Cardiac muscle cell (in vitro differentiated cells and primary cell): Measurements from ENCODE around the gene KRTAP4-16. TPM values are rescaled to one million over a fixed set of nuclear protein-coding genes. Genes with fewer than 3 reads are reported as not detected.
"Not testable (repeated sequence)": the region's sequence is repeated elsewhere in the genome, so short reads cannot be mapped to it uniquely, and the experiment has no call there.

Source experiments
- DNase-seq, 2 donors: peaks; one replicate each; pipeline versions ENCODE4 v3.0.0 to v3.0.0-alpha.2; 2010 to 2017; ENCODE audit warnings: low read depth in 1 of 2, low spot score in 1 of 2
- H3K27ac ChIP-seq: fragments of 200-600 bp; sonication (generic); 2 replicates; pipeline ENCODE4 v1.5.1; 2016
- H3K27me3 ChIP-seq: fragments of 200-600 bp; sonication (generic); 2 replicates; pipeline ENCODE4 v1.6.0; 2016; ENCODE audit warnings: control low read depth
- H3K36me3 ChIP-seq: fragments of 200-600 bp; sonication (generic); 2 replicates; pipeline ENCODE4 v1.5.1; 2016; ENCODE audit warnings: control low read depth
- H3K4me1 ChIP-seq: fragments of 200-600 bp; sonication (generic); 2 replicates; pipeline ENCODE4 v1.8.1; 2017; ENCODE audit warnings: low read depth, mild to moderate bottlenecking, mixed run types
- H3K4me3 ChIP-seq: fragments of 200-600 bp; sonication (generic); 2 replicates; pipeline ENCODE4 v1.5.1; 2016; ENCODE audit warnings: mild to moderate bottlenecking
- H3K9me3 ChIP-seq: fragments of 200-600 bp; sonication (generic); 2 replicates; pipeline ENCODE4 v1.5.1; 2017; ENCODE audit warnings: low read depth, mild to moderate bottlenecking, control low read depth
- CTCF ChIP-seq: IDR thresholded peaks from 2 replicates; pipeline ENCODE4 v1.5.1; 2012; ENCODE audit warnings: low read depth, mild to moderate bottlenecking, low read length
- polyA plus RNA-seq: library from polyadenylated mRNA; unstranded; fragments of >200 nt; fragmentation: Nextera tagmentation; extraction: Ambion mirVana; gene quantifications from 2 replicates; pipeline ENCODE4 v1.2.1, GENCODE V29; 2016
- total RNA-seq: library from RNA; depleted of rRNA; stranded (reverse); fragments of >200 nt; gene quantifications from 2 replicates; pipeline ENCODE4 v1.2.3, GENCODE V29; 2016

Gene KRTAP4-16
- total RNA-seq (not detected in 2 replicates), polyA plus RNA-seq (not detected in 2 replicates)

GRCh38 chr17:41101586-41102259 lies at the start of gene KRTAP4-16:
Gene KRTAP4-16, minus strand, starts transcription at chr17:41102209. Its CDS starts 0 bp downstream, at chr17:41102209.
- Histone ChIP-seq H3K36me3 (no peaks in the 10 kb centered on the region), H3K9me3 (no peaks in the 10 kb centered on the region), H3K4me3 (no peak within 1 kb of the TSS), H3K27ac (no peak within 1 kb of the TSS), H3K27me3 (no peaks in the 10 kb centered on the region), H3K4me1 (no peaks in the 10 kb centered on the region)
- TF ChIP-seq CTCF, result no peak
- DNase-seq, result no peak

GRCh38 chr17:41151525-41151924 lies 49.5 kb upstream of the KRTAP4-16 start:
- Histone ChIP-seq H3K4me3 (no peak overlapping the region), H3K27ac (no peak overlapping the region), H3K36me3 (no peaks in the 10 kb centered on the region), H3K27me3 (peaks cover 8% of the 10 kb centered on the region), H3K4me1 (no peaks in the 10 kb centered on the region), H3K9me3 (no peaks in the 10 kb centered on the region)
- DNase-seq, result no peak
- no peak for TF ChIP-seq CTCF

GRCh38 chr17:41150026-41150425 lies 48.0 kb upstream of the KRTAP4-16 start:
- no peak overlapping the region for H3K27ac ChIP-seq
- H3K27me3 ChIP-seq, result peaks cover 8% of the 10 kb centered on the region
- DNase-seq, result no peak
- no peaks in the 10 kb centered on the region for H3K36me3 ChIP-seq
- no peaks in the 10 kb centered on the region for H3K4me1 ChIP-seq
- H3K9me3 ChIP-seq, result no peaks in the 10 kb centered on the region
- no peak for TF ChIP-seq CTCF
- no peak overlapping the region for H3K4me3 ChIP-seq

- DNase-seq, result no peak
- Histone ChIP-seq H3K36me3 (no peaks in the 10 kb centered on the region), H3K27ac (no peak within 1 kb of the TSS), H3K4me3 (no peak within 1 kb of the TSS), H3K4me1 (no peaks in the 10 kb centered on the region), H3K9me3 (no peaks in the 10 kb centered on the region), H3K27me3 (peaks cover 8% of the 10 kb centered on the region)
- TF ChIP-seq CTCF, result no peak
These were observed 47.6 kb upstream of the KRTAP4-16 start, which contains the start of gene KRTAP4-5 for GRCh38 chr17:41149652-41149985. Gene KRTAP4-5, minus strand, starts transcription at chr17:41149825. Its CDS starts 58 bp downstream, at chr17:41149767.

- H3K9me3 ChIP-seq, H3K27me3 ChIP-seq: not testable (repeated sequence)
These were observed 47.1 kb upstream of the KRTAP4-16 start for GRCh38 chr17:41148971-41149651.

GRCh38 chr17:41147531-41148204 lies 45.7 kb upstream of the KRTAP4-16 start:
- H3K9me3 ChIP-seq, result no peaks in the 10 kb centered on the region
- H3K27ac ChIP-seq, result no peak overlapping the region
- TF ChIP-seq CTCF, result no peak
- no peak for DNase-seq
- no peaks in the 10 kb centered on the region for H3K36me3 ChIP-seq
- H3K4me1 ChIP-seq, result no peaks in the 10 kb centered on the region
- H3K4me3 ChIP-seq, result no peak overlapping the region
- peaks cover 8% of the 10 kb centered on the region for H3K27me3 ChIP-seq

More at GRCh38 chr17:41148971-41149651, 47.1 kb upstream of the KRTAP4-16 start:
- H3K4me3 ChIP-seq, H3K27ac ChIP-seq, DNase-seq, H3K4me1 ChIP-seq, H3K36me3 ChIP-seq: not testable (repeated sequence)
